Measurements from ENCODE around the gene HDAC4.
"Not testable (repeated sequence)": the region's sequence is repeated elsewhere in the genome, so short reads cannot be mapped to it uniquely, and the experiment has no call there.

Gene HDAC4

DNA sequence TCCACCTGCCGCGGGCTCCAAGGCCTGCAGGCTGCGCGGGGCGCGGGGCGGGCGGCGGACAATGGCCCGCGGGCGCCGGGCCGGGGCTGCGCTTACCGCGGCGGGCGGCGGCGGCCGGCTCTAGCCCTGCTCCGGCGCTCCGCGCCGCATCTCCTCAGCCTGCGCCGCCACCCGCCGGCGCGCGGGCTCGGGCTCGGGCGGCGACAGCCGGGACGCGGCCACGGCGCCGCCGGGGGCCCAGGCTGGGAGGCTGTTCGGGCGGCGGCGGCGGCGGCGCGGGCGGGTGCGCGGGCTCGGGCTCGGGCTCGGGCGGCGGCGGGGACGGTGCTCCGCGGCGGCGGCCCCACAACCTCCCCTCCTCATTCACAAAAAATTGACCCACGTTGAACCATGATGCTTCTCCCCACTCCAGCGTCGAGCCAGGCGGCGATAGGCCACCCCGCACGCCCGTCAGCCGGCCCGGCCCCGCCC, at the start of gene HDAC4:
Gene HDAC4 (minus strand): TSS at position 425 of the 471 bp plus-strand sequence. CDS start 48,321 bp downstream, outside the sequence.
- no peaks in the 10 kb centered on the region for H3K36me3 ChIP-seq (ENCODE audit: low read length)
- H3K9ac ChIP-seq (ENCODE audit: low read length): peak within 1 kb of the TSS; percentile 74
- peak within 1 kb of the TSS; percentile 61 for H3K4me3 ChIP-seq (ENCODE audit: insufficient read depth, low read length, poor library complexity, severe bottlenecking)
- no peaks in the 10 kb centered on the region for H3F3A ChIP-seq (ENCODE audit: insufficient read depth)
- H3K27me3 ChIP-seq (ENCODE audit: low read length): no peaks in the 10 kb centered on the region
- peak within 1 kb of the TSS; percentile 80 for H3K4me2 ChIP-seq (ENCODE audit: low read depth, low read length, poor library complexity, severe bottlenecking)
- TF ChIP-seq EZH2phosphoT487 (conservative IDR thresholded peaks at IDR 0.05; ENCODE audit: low read length): no peak
- TF ChIP-seq, protein P1, sequence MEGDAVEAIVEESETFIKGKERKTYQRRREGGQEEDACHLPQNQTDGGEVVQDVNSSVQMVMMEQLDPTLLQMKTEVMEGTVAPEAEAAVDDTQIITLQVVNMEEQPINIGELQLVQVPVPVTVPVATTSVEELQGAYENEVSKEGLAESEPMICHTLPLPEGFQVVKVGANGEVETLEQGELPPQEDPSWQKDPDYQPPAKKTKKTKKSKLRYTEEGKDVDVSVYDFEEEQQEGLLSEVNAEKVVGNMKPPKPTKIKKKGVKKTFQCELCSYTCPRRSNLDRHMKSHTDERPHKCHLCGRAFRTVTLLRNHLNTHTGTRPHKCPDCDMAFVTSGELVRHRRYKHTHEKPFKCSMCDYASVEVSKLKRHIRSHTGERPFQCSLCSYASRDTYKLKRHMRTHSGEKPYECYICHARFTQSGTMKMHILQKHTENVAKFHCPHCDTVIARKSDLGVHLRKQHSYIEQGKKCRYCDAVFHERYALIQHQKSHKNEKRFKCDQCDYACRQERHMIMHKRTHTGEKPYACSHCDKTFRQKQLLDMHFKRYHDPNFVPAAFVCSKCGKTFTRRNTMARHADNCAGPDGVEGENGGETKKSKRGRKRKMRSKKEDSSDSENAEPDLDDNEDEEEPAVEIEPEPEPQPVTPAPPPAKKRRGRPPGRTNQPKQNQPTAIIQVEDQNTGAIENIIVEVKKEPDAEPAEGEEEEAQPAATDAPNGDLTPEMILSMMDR (IDR thresholded peaks at IDR 0.05; ENCODE audit: insufficient read depth, low read length, poor library complexity, severe bottlenecking): no peak
- no peaks in the 10 kb centered on the region for H3K9me3 ChIP-seq (ENCODE audit: insufficient read depth, low read length)
- H3K27ac ChIP-seq (ENCODE audit: low read depth, low read length): peak within 1 kb of the TSS; percentile 77
- peak within 1 kb of the TSS; percentile 85 for H2AFZ ChIP-seq (ENCODE audit: low read depth, low read length, severe bottlenecking)
- H3K79me2 ChIP-seq (ENCODE audit: insufficient read depth, low read length): no peaks in the 10 kb centered on the region
- 0 out of 2 replicates have a peak, but pooled peaks cover 13% of the 10 kb centered on the region for H4K20me1 ChIP-seq (ENCODE audit: low read depth, low read length)
- no peaks in the 10 kb centered on the region for H3K9me2 ChIP-seq (replicated peaks; ENCODE audit: insufficient read depth, low read length)

DNA sequence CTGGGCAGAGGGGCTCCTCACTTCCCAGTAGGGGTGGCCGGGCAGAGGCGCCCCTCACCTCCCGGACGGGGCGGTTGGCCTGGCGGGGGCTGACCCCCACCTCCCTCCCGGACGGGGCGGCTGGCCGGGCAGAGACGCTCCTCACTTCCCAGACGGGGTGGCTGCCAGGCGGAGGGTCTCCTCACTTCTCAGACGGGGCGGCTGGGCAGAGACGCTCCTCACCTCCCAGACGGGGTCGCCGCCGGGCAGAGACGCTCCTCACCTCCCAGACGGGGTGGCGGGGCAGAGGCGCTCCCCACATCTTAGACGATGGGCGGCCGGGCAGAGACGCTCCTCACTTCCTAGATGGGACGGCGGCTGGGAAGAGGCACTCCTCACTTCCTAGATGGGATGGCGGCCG, 48.6 kb upstream of the HDAC4 start:
- not testable (repeated sequence) for H3K4me3 ChIP-seq (ENCODE audit: insufficient read depth, low read length, poor library complexity, severe bottlenecking); H3K9me2 ChIP-seq (replicated peaks; ENCODE audit: insufficient read depth, low read length); H3K9ac ChIP-seq (ENCODE audit: low read length); H3K27me3 ChIP-seq (ENCODE audit: low read length); H3K79me2 ChIP-seq (ENCODE audit: insufficient read depth, low read length); H4K20me1 ChIP-seq (ENCODE audit: low read depth, low read length); H3F3A ChIP-seq (ENCODE audit: insufficient read depth); H3K27ac ChIP-seq (ENCODE audit: low read depth, low read length); H2AFZ ChIP-seq (ENCODE audit: low read depth, low read length, severe bottlenecking); H3K9me3 ChIP-seq (ENCODE audit: insufficient read depth, low read length); H3K4me2 ChIP-seq (ENCODE audit: low read depth, low read length, poor library complexity, severe bottlenecking); H3K36me3 ChIP-seq (ENCODE audit: low read length)

DNA sequence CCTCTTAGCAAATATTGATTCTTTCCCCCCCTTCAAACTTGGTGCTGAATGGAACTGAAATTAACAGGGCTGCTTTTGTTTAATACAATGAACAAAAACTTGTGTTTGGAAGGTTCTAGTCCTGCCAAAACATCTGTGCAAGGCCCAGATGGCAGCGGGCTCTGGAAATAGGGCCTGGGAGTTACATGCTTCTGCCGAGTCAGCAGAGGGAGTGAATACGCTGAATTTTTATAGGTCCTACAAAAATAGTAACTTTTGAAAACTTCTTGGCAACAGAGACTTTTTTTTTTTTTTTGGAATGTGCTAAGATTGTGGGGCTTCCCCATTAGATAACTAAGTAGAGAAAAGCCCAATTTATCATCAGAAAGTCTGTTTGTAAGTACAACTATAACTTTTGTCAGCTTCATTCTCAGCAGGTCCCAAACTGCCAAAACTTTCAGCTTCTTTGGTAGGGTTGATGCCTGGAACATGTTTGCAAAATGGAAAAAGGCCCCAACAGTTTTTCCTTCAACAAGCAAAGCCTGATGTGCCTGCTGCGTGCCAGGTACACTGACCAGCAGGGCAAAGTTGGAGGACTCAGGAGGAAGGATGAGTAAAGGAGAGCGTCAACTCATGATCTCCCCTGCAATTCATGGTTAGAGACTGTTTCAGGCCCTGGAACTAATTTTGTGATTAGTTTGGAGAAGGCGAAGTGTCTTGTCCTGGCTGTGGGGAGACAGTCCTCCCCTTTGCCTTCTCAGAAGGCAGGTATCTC, 45.1 kb upstream of the HDAC4 start:
- H3K4me2 ChIP-seq (ENCODE audit: low read depth, low read length, poor library complexity, severe bottlenecking): no peak overlapping the region
- H4K20me1 ChIP-seq (ENCODE audit: low read depth, low read length): no peaks in the 10 kb centered on the region
- no peak overlapping the region for H3K27ac ChIP-seq (ENCODE audit: low read depth, low read length)
- no peaks in the 10 kb centered on the region for H3K36me3 ChIP-seq (ENCODE audit: low read length)
- no peak overlapping the region for H3K9ac ChIP-seq (ENCODE audit: low read length)
- H2AFZ ChIP-seq (ENCODE audit: low read depth, low read length, severe bottlenecking): no peak overlapping the region
- no peak overlapping the region for H3K4me3 ChIP-seq (ENCODE audit: insufficient read depth, low read length, poor library complexity, severe bottlenecking)
- no peaks in the 10 kb centered on the region for H3F3A ChIP-seq (ENCODE audit: insufficient read depth)
- no peaks in the 10 kb centered on the region for H3K9me3 ChIP-seq (ENCODE audit: insufficient read depth, low read length)
- H3K79me2 ChIP-seq (ENCODE audit: insufficient read depth, low read length): no peaks in the 10 kb centered on the region
- no peaks in the 10 kb centered on the region for H3K27me3 ChIP-seq (ENCODE audit: low read length)
- H3K9me2 ChIP-seq (replicated peaks; ENCODE audit: insufficient read depth, low read length): no peaks in the 10 kb centered on the region
- TF ChIP-seq, protein P1 (IDR thresholded peaks at IDR 0.05; ENCODE audit: insufficient read depth, low read length, poor library complexity, severe bottlenecking): no peak
- no peak for TF ChIP-seq EZH2phosphoT487 (conservative IDR thresholded peaks at IDR 0.05; ENCODE audit: low read length)
